HG03565 (cell line): ENCODE measurements around the gene CHD1L.
"Not testable (repeated sequence)": the region's sequence is repeated elsewhere in the genome, so short reads cannot be mapped to it uniquely, and the experiment has no call there.

ENCODE experiments used
- ATAC-seq: cut with Tn5 transposase; IDR thresholded peaks from one replicate; pipeline ENCODE4 v1.9.1; 2021; ENCODE audit warnings: mild to moderate bottlenecking, moderate library complexity; ENCODE audit not compliant: unreplicated experiment

Gene CHD1L

GRCh38 chr1:147231032-147231431, 11.5 kb upstream of the CHD1L start:
- not testable (repeated sequence) for ATAC-seq

GRCh38 chr1:147233903-147234302, 8.6 kb upstream of the CHD1L start:
- ATAC-seq, result not testable (repeated sequence)

- ATAC-seq, result no peak
These were observed 6.7 kb upstream of the CHD1L start for GRCh38 chr1:147235822-147236221.

- ATAC-seq, result no peak
These were observed 6.0 kb upstream of the CHD1L start for GRCh38 chr1:147236448-147236847.

- no peak for ATAC-seq
These were observed 5.3 kb upstream of the CHD1L start for GRCh38 chr1:147236959-147237791.

- ATAC-seq, result no peak
These were observed 4.2 kb upstream of the CHD1L start for GRCh38 chr1:147238053-147238902.

- no peak for ATAC-seq
These were observed 3.3 kb upstream of the CHD1L start for GRCh38 chr1:147238925-147239820.

- ATAC-seq, result not testable (repeated sequence)
These were observed 2.3 kb upstream of the CHD1L start for GRCh38 chr1:147240131-147240721.

- no peak for ATAC-seq
These were observed 493 bp upstream of the CHD1L start for GRCh38 chr1:147241934-147242448.

- peak; percentile 6 for ATAC-seq
These were observed 773 bp downstream of the CHD1L start for GRCh38 chr1:147243228-147243685.

GRCh38 chr1:147243841-147244240, 1.4 kb downstream of the CHD1L start:
- no peak for ATAC-seq

GRCh38 chr1:147245129-147245528, 2.6 kb downstream of the CHD1L start:
- no peak for ATAC-seq

- ATAC-seq, result no peak
These were observed 3.1 kb downstream of the CHD1L start for GRCh38 chr1:147245586-147246021.

GRCh38 chr1:147246044-147246690, 3.7 kb downstream of the CHD1L start:
- no peak for ATAC-seq

- no peak for ATAC-seq
These were observed 4.6 kb downstream of the CHD1L start for GRCh38 chr1:147246910-147247655.

- ATAC-seq, result no peak
These were observed 5.3 kb downstream of the CHD1L start for GRCh38 chr1:147247656-147248238.

- no peak for ATAC-seq
These were observed 10.1 kb downstream of the CHD1L start for GRCh38 chr1:147252540-147252939.

- no peak for ATAC-seq
These were observed 18.5 kb downstream of the CHD1L start for GRCh38 chr1:147260956-147261355.
